ENCODE measurements around the gene CDKAL1. TPM values are rescaled to one million over a fixed set of nuclear protein-coding genes. Genes with fewer than 3 reads are reported as not detected.

The CDKAL1 gene
- total RNA-seq, 1 donor from 2014 or later, result 13.4 TPM

- Histone ChIP-seq H3K4me3 (ENCODE audit: low read depth, low read length) (no peak overlapping the region), H3K36me3 (ENCODE audit: control insufficient read depth, insufficient read depth, low read length) (no peaks in the 10 kb centered on the region), H3K27me3 (ENCODE audit: control insufficient read depth, insufficient read depth, low read length) (no peaks in the 10 kb centered on the region)
- no peak for TF ChIP-seq CTCF (IDR thresholded peaks at IDR 0.05; ENCODE audit: insufficient read depth, low read length, severe bottlenecking)
- FAIRE-seq, result no peak
- peak; percentile 12 for DNase-seq (ENCODE audit: low read depth)
These were observed 685.6 kb downstream of the CDKAL1 start for GRCh38 chr6:21219856-21220255.

- no peak overlapping the region for H3K4me3 ChIP-seq (ENCODE audit: low read depth, low read length)
These were observed 686.2 kb downstream of the CDKAL1 start for GRCh38 chr6:21220271-21220987.

GRCh38 chr6:21222656-21223055 lies 688.4 kb downstream of the CDKAL1 start:
- DNase-seq (ENCODE audit: low read depth) (no peak), FAIRE-seq (no peak)
- no peaks in the 10 kb centered on the region for H3K36me3 ChIP-seq (ENCODE audit: control insufficient read depth, insufficient read depth, low read length)
- TF ChIP-seq CTCF (IDR thresholded peaks at IDR 0.05; ENCODE audit: insufficient read depth, low read length, severe bottlenecking), result no peak
- no peaks in the 10 kb centered on the region for H3K27me3 ChIP-seq (ENCODE audit: control insufficient read depth, insufficient read depth, low read length)
- H3K4me3 ChIP-seq (ENCODE audit: low read depth, low read length), result no peak overlapping the region

More at GRCh38 chr6:21220271-21220987, 686.2 kb downstream of the CDKAL1 start:
- TF ChIP-seq CTCF (IDR thresholded peaks at IDR 0.05; ENCODE audit: insufficient read depth, low read length, severe bottlenecking), result no peak
- DNase-seq (ENCODE audit: low read depth), result peak; percentile 24
- FAIRE-seq, result no peak
- Histone ChIP-seq H3K27me3 (ENCODE audit: control insufficient read depth, insufficient read depth, low read length) (no peaks in the 10 kb centered on the region), H3K36me3 (ENCODE audit: control insufficient read depth, insufficient read depth, low read length) (no peaks in the 10 kb centered on the region)

- no peak for TF ChIP-seq CTCF (IDR thresholded peaks at IDR 0.05; ENCODE audit: insufficient read depth, low read length, severe bottlenecking)
- DNase-seq (ENCODE audit: low read depth) (no peak), FAIRE-seq (no peak)
- no peaks in the 10 kb centered on the region for H3K36me3 ChIP-seq (ENCODE audit: control insufficient read depth, insufficient read depth, low read length)
- H3K27me3 ChIP-seq (ENCODE audit: control insufficient read depth, insufficient read depth, low read length), result no peaks in the 10 kb centered on the region
- no peak overlapping the region for H3K4me3 ChIP-seq (ENCODE audit: low read depth, low read length)
These were observed 691.7 kb downstream of the CDKAL1 start for GRCh38 chr6:21225912-21226311.

GRCh38 chr6:21227486-21227885 lies 693.2 kb downstream of the CDKAL1 start:
- TF ChIP-seq CTCF (IDR thresholded peaks at IDR 0.05; ENCODE audit: insufficient read depth, low read length, severe bottlenecking), result no peak
- no peak overlapping the region for H3K4me3 ChIP-seq (ENCODE audit: low read depth, low read length)
- no peaks in the 10 kb centered on the region for H3K27me3 ChIP-seq (ENCODE audit: control insufficient read depth, insufficient read depth, low read length)
- FAIRE-seq, result no peak
- DNase-seq (ENCODE audit: low read depth), result peak; percentile 92
- no peaks in the 10 kb centered on the region for H3K36me3 ChIP-seq (ENCODE audit: control insufficient read depth, insufficient read depth, low read length)

- no peak for TF ChIP-seq CTCF (IDR thresholded peaks at IDR 0.05; ENCODE audit: insufficient read depth, low read length, severe bottlenecking)
- no peak overlapping the region for H3K4me3 ChIP-seq (ENCODE audit: low read depth, low read length)
- DNase-seq (ENCODE audit: low read depth) (peak; percentile 94), FAIRE-seq (no peak)
- no peaks in the 10 kb centered on the region for H3K27me3 ChIP-seq (ENCODE audit: control insufficient read depth, insufficient read depth, low read length)
- H3K36me3 ChIP-seq (ENCODE audit: control insufficient read depth, insufficient read depth, low read length), result no peaks in the 10 kb centered on the region
These were observed 694.2 kb downstream of the CDKAL1 start for GRCh38 chr6:21228411-21228810.
